ENCODE data around the gene SLC25A6. TPM values are rescaled to one million over a fixed set of nuclear protein-coding genes. Genes with fewer than 3 reads are reported as not detected.
A peak's percentile ranks its signal among the peaks of the same experiment; 100 is the strongest.

SLC25A6 gene
- total RNA-seq, 6 experiments from 2014 or later, result 44.3 to 87.8 (median 57.0) TPM

DNA sequence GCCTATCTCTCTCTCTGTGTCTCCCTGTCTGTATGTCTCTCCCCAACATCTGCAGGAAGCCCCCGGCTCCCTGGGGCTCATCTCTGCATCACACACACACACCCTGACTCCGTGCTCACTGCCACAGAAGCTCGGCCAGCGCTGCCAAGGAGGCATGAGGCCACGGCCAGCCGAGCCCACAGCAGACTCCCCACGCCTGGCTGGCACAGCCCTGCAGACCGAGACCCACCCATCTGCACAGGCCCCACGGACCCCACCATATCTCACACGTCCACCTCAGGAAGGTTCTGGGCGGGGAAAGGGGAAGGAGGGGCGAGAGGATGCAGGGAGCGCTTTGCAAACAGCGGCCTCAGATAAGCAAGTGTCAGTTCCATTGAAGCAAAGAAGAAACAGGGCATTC lies 28.5 kb upstream of the SLC25A6 start:
- TF ChIP-seq CTCF (IDR thresholded peaks at IDR 0.05) (no peak), POLR2A (IDR thresholded peaks at IDR 0.05) (no peak)
- Histone ChIP-seq H3K27ac (no peak overlapping the region), H3K4me3 (no peak overlapping the region), H3K4me1 (no peaks in the 10 kb centered on the region), H3K36me3 (peaks cover 0 to 1% (median 0%) of the 10 kb centered on the region in 4 donors), H3K27me3 (no peaks in the 10 kb centered on the region), H3K9me3 (no peaks in the 10 kb centered on the region)
- 54% methylated on average over 4 of the region's 14 CpGs for WGBS (ENCODE audit: insufficient coverage, low coverage, low lambda C conversion rate, missing lambda C conversion rate)
- ATAC-seq, result peak in 3 of 4 donors; percentile 14 to 22 (median 15)
- DNase-seq, result no peak
- intact Hi-C loops (cut with DNase I), result no loop called here

DNA sequence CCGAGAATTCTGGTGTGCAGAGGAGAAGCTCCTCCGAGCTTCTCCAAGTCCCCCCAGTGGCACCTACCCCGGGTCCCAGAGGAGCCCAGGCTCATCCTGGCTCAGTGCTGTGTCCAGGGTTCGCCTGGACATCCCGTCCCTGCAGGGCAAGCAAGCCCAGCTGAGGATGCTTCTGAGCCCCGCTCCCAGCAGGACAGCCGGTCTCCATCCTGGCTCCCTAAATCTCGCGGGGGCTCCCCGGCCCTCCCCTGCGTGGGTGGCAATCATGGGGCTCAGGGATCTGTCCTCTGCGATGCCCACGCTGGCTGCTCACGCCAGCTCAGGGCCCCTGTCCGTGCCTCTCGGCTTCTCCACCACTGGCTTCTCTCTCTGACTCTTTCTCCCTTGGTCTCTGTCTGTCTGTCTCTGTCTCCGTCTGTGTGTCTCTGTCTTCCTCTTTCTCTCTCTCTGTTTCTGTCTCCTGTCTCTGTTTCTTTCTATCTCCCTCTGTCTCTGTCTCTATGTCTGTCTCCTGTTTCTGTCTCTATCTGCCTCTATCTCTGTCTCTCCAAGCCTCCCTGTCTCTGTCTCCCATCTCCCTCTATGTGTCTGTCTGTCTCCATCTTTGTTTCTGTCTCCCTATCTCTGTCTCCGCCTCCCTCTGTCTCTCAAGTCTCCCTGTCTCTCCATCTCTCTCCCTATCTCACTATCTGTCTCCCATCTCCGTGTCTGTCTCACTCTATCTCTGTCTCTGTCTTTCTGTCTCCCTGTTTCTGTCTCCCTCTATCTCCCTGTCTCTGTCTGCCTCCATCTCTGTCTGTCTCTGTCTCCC lies 27.8 kb upstream of the SLC25A6 start:
- H3K9me3 ChIP-seq, result no peaks in the 10 kb centered on the region
- 74% methylated on average over 4 of the region's 19 CpGs for WGBS (ENCODE audit: insufficient coverage, low coverage, low lambda C conversion rate, missing lambda C conversion rate)
- no peaks in the 10 kb centered on the region for H3K27me3 ChIP-seq
- no peaks in the 10 kb centered on the region for H3K4me1 ChIP-seq
- peaks cover 0 to 1% (median 0%) of the 10 kb centered on the region in 4 donors for H3K36me3 ChIP-seq
- no peak overlapping the region for H3K4me3 ChIP-seq
- TF ChIP-seq POLR2A (IDR thresholded peaks at IDR 0.05) (no peak), CTCF (IDR thresholded peaks at IDR 0.05) (no peak)
- intact Hi-C loops (cut with DNase I), result no loop called here
- DNase-seq, result no peak
- H3K27ac ChIP-seq, result no peak overlapping the region
- ATAC-seq, result peak in 3 of 4 donors; percentile 9 to 20 (median 13)

GRCh38 chrX:1418901-1419544 lies 27.1 kb upstream of the SLC25A6 start:
- Histone ChIP-seq H3K27me3 (no peaks in the 10 kb centered on the region), H3K27ac (no peak overlapping the region), H3K4me1 (no peaks in the 10 kb centered on the region), H3K36me3 (peaks cover 0 to 2% (median under 1%) of the 10 kb centered on the region in 4 donors), H3K9me3 (no peaks in the 10 kb centered on the region), H3K4me3 (no peak overlapping the region)
- intact Hi-C loops (cut with DNase I), result no loop called here
- WGBS (ENCODE audit: insufficient coverage, low coverage, low lambda C conversion rate, missing lambda C conversion rate), result no CpG with 5 or more reads among the region's 29 CpGs
- ATAC-seq (peak in 2 of 4 donors; percentile 8 to 16), DNase-seq (peak in 1 of 3 donors; percentile 48)
- TF ChIP-seq CTCF (IDR thresholded peaks at IDR 0.05), result no peak
- no peak for TF ChIP-seq POLR2A (IDR thresholded peaks at IDR 0.05)

DNA sequence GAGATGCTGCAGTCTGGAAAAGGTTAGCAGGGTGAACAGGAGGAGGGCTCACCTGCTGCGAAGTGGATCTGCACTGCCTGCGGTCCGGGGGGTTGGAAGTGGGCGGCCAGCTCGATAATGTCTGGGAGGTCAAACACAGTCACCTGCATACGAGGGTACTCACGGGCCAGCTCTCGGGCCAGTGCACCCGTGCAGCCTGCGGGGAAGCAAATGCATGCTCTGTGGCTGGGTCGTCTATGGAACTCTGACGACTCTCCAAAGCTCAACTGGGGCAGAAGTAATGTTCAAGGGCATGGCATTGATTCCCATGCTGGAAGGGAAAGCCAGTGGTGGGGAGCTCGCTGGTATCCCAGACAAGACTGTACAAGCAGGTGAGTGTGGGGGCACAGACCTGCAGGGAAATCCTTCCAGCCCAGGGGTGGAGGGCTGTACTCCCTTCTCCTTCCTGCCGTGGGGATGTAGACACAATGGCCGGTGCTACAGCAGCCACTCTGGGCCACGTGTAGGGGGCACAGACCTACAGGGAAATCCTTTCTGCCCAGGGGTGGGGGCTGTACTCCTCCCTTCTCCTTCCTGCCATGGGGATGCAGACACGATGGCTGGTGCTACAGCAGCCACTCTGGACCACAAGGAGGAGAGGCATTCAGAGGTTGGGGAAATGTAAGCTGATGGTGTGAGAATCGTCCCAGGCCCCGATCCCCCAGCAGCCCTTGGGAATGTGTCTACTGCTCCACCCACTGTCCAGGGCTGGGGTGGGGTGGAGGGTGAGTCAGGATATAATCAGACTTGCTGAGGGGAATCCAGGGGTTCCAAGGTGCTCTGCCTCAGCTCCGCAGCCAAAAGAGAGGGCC lies 26.2 kb upstream of the SLC25A6 start:
- DNase-seq (peak in 1 of 3 donors; percentile 38), ATAC-seq (no peak)
- no peaks in the 10 kb centered on the region for H3K9me3 ChIP-seq
- H3K4me3 ChIP-seq, result no peak overlapping the region
- H3K4me1 ChIP-seq, result no peaks in the 10 kb centered on the region
- TF ChIP-seq CTCF (IDR thresholded peaks at IDR 0.05) (no peak), POLR2A (IDR thresholded peaks at IDR 0.05) (no peak)
- peaks cover 0 to 7% (median under 1%) of the 10 kb centered on the region in 4 donors for H3K36me3 ChIP-seq
- 100% methylated on average over 2 of the region's 20 CpGs for WGBS (ENCODE audit: insufficient coverage, low coverage, low lambda C conversion rate, missing lambda C conversion rate)
- intact Hi-C loops (cut with DNase I), result no loop called here
- H3K27ac ChIP-seq, result no peak overlapping the region
- no peaks in the 10 kb centered on the region for H3K27me3 ChIP-seq

Data from right lobe of liver (tissue), 6 donors.